ENCODE results near the gene USP25.

The USP25 gene

DNA sequence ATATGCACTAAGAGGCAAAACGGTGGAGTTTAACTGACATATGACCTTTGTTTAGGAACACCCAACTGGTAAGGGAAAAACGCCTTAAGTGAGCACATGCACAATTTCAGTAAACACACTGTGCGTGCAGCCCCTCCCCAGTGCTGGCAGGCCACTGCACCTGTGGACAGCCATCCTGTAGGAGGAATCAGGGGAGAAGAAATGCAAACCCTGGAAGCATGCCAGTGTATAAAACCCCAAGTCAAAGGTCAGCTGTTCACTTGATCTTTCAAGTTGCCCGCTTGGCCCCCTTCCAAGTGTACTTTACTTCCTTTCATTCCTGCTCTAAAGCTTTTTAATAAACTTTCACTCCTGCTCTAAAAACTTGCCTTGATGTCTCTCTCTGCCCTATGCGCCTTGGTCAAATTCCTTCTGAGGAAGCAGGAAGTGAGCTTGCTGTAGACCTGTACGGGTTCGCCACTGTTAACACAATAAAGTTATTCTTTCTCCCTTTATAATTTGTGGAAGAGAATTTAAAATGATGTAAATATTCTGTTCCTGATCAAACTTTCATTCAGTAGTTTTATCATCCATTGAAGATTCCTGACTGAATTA, 31.8 kb downstream of the USP25 start:
- CTCF ChIA-PET, result no interaction called here
- TF ChIP-seq L3MBTL2 (conservative IDR thresholded peaks at IDR 0.05), result no peak
- TF ChIP-seq ZNF384 (IDR thresholded peaks at IDR 0.05), result no peak
- TF ChIP-seq FOXM1 (IDR thresholded peaks at IDR 0.05; ENCODE audit: borderline replicate concordance), result no peak
- TF ChIP-seq LEF1 (IDR thresholded peaks at IDR 0.05; ENCODE audit: borderline replicate concordance), result no peak
- TF ChIP-seq SUZ12 (IDR thresholded peaks at IDR 0.05), result no peak
- no peak for DNase-seq (ENCODE audit: extremely low spot score)
- POLR2A ChIA-PET, result interaction anchor here (1.1 kb wide), 1 partner anchor 31 kb away, joined by 3 read pairs; no protein-coding TSS in a partner anchor

DNA sequence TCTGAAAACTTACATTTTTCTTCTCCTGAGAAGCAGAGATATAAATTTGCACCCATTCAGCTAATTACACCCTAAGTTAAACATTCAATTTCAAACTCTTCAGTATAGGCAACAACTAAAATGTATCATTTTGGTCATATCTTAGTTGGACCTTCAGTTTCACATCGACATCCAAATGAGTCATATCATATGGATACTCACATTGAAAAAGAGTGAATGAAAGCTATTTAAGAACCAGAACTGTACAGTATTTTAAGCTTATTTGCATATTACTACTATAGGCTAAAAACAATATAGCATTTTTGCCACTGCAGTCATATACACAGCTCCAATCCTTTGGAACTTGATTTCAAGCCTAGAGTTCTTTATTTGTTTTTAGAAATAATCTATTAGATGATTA, 33.6 kb downstream of the USP25 start:
- ChIA-PET POLR2A (interaction anchor here (1.0 kb wide), 1 partner anchor 33 kb away, joined by 3 read pairs; the partner anchor contains the start of gene USP25), CTCF (no interaction called here)
- TF ChIP-seq HDGF (IDR thresholded peaks at IDR 0.05; ENCODE audit: borderline replicate concordance) (no peak), CTBP1 (IDR thresholded peaks at IDR 0.05; ENCODE audit: borderline replicate concordance) (no peak), FOXK2 (IDR thresholded peaks at IDR 0.05) (no peak), NFRKB (IDR thresholded peaks at IDR 0.05) (no peak)
- TF ChIP-seq, protein P1, sequence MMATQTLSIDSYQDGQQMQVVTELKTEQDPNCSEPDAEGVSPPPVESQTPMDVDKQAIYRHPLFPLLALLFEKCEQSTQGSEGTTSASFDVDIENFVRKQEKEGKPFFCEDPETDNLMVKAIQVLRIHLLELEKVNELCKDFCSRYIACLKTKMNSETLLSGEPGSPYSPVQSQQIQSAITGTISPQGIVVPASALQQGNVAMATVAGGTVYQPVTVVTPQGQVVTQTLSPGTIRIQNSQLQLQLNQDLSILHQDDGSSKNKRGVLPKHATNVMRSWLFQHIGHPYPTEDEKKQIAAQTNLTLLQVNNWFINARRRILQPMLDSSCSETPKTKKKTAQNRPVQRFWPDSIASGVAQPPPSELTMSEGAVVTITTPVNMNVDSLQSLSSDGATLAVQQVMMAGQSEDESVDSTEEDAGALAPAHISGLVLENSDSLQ (IDR thresholded peaks at IDR 0.05), result no peak
- no peak for DNase-seq (ENCODE audit: extremely low spot score)

DNA sequence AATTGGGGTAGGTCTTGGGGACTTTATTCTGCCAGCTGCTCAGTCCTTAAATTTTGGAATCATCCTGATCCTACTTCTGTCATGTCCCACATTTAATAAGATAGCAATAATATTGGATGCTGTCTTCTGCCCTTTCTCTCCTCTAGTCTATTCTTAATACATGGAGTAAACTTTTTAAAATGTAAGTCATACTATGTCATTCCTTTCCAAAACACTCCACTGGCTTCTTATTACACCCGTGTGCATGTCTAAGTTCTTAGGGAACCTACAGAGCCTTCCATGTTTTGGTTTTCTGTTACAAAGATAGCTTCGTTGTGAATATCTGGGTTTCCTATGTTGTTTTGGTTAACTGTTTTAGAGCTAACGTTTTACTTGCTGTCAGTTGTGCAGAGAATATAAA, 35.1 kb downstream of the USP25 start:
- DNase-seq (ENCODE audit: extremely low spot score), result no peak
- TF ChIP-seq SUZ12 (IDR thresholded peaks at IDR 0.05), result no peak
- no peak for TF ChIP-seq LEF1 (IDR thresholded peaks at IDR 0.05; ENCODE audit: borderline replicate concordance)
- TF ChIP-seq FOXK2 (IDR thresholded peaks at IDR 0.05), result no peak
- TF ChIP-seq ZNF384 (IDR thresholded peaks at IDR 0.05), result no peak
- TF ChIP-seq, protein P1 (IDR thresholded peaks at IDR 0.05), result no peak
- no peak for TF ChIP-seq NFRKB (IDR thresholded peaks at IDR 0.05)
- no peak for TF ChIP-seq FOXM1 (IDR thresholded peaks at IDR 0.05; ENCODE audit: borderline replicate concordance)
- no peak for TF ChIP-seq ELF4 (IDR thresholded peaks at IDR 0.05)
- no peak for TF ChIP-seq HDGF (IDR thresholded peaks at IDR 0.05; ENCODE audit: borderline replicate concordance)
- TF ChIP-seq BHLHE40 (IDR thresholded peaks at IDR 0.05; ENCODE audit: borderline replicate concordance), result no peak
- ChIA-PET POLR2A (no interaction called here), CTCF (no interaction called here)

DNA sequence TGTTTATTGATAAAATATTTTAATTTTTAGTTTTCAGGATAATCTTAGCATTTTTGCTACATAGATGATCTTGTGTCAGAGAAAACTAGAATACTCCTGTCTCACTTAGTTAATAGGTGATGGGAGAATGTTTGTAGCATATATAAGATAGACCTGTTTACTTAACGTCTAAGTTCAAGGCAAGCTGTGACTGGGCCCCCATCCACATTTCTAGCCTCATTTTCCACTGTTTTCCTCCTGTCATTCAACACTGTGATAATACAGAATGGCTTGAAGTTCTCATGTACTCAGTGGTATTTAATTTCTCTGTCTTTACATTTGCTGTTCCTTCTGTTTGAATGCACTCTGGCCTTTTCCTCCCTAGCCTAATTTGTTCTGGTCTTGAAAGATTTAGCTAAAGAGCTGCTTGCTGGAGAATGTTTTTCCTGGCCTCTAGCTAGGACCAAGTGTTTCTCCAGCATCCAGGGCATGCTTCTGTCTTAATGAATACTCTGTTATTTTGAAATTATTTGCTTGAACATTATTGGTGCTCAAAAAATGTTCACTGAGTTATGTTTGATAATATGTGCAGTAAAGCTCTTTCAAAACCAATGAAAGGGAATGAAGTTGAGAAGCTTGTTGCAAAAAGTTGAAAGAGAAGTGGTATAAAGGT, 37.3 kb downstream of the USP25 start:
- TF ChIP-seq SP1 (IDR thresholded peaks at IDR 0.05), result no peak
- no peak for TF ChIP-seq HDGF (IDR thresholded peaks at IDR 0.05; ENCODE audit: borderline replicate concordance)
- TF ChIP-seq CTBP1 (IDR thresholded peaks at IDR 0.05; ENCODE audit: borderline replicate concordance), result no peak
- no peak for TF ChIP-seq ARNT (IDR thresholded peaks at IDR 0.05)
- TF ChIP-seq SUZ12 (IDR thresholded peaks at IDR 0.05), result no peak
- ChIA-PET POLR2A (no interaction called here), CTCF (no interaction called here)
- DNase-seq (ENCODE audit: extremely low spot score), result no peak

DNA sequence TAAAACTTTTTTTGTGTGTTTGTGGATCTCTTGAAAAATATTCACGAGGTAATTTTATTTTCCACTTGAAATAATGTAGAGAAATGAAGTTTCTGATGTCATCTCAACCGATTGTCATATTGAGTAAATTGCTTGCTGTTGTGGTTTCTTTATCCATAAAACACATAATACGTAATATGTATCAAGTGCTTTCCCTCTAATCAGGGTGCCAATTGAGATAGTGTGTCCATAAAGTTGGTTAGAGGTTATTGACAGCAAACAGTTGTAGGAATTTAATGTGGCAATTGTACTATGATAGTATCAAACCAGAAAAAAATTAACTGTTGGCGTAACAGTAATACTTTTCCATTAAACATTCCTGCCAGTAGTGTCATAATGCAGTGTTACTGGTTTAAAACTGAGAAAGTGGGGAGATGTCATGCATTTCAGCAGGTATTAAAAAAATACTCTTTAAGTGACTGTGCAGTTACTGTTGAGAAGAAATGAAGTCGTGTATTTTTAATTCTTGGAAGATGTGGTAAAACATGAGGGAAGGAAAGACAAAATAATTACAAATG, 38.3 kb downstream of the USP25 start:
- ChIA-PET CTCF (no interaction called here), POLR2A (no interaction called here)
- no peak for DNase-seq (ENCODE audit: extremely low spot score)
- no peak for TF ChIP-seq FOXM1 (IDR thresholded peaks at IDR 0.05; ENCODE audit: borderline replicate concordance)
- no peak for TF ChIP-seq TARDBP (IDR thresholded peaks at IDR 0.05)
- TF ChIP-seq ZNF384 (IDR thresholded peaks at IDR 0.05), result no peak
- TF ChIP-seq ARNT (IDR thresholded peaks at IDR 0.05), result no peak
- no peak for TF ChIP-seq BHLHE40 (IDR thresholded peaks at IDR 0.05; ENCODE audit: borderline replicate concordance)
- TF ChIP-seq SP1 (IDR thresholded peaks at IDR 0.05), result no peak
- TF ChIP-seq FOXA1 (IDR thresholded peaks at IDR 0.05), result no peak
- TF ChIP-seq SUZ12 (IDR thresholded peaks at IDR 0.05), result no peak
- TF ChIP-seq, protein P1 (IDR thresholded peaks at IDR 0.05), result no peak
- no peak for TF ChIP-seq CTBP1 (IDR thresholded peaks at IDR 0.05; ENCODE audit: borderline replicate concordance)
- no peak for TF ChIP-seq FOXK2 (IDR thresholded peaks at IDR 0.05)
- TF ChIP-seq L3MBTL2 (conservative IDR thresholded peaks at IDR 0.05), result no peak
- TF ChIP-seq HDGF (IDR thresholded peaks at IDR 0.05; ENCODE audit: borderline replicate concordance), result no peak
- no peak for TF ChIP-seq ELF4 (IDR thresholded peaks at IDR 0.05)

DNA sequence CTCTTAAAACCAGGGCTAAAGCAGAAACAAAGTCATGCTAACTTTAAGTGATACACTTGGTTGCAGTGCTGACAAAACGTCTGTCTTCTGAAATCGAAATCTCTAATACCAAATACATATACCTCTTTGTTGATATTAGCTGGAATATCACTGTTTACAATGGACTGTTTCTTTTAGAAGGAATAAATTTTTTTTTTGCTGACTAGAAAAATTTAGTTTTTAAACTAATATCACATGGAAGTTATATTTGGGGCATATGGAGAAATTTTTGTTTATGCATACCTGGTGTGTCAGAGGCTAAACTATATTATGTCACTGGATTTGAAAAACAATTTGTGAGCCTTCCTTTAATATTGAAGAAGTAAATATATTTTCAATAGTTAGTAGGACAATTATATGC, 39.1 kb downstream of the USP25 start:
- no peak for DNase-seq (ENCODE audit: extremely low spot score)
- TF ChIP-seq ELF4 (IDR thresholded peaks at IDR 0.05) (no peak), HDGF (IDR thresholded peaks at IDR 0.05; ENCODE audit: borderline replicate concordance) (no peak), ZNF384 (IDR thresholded peaks at IDR 0.05) (no peak), L3MBTL2 (conservative IDR thresholded peaks at IDR 0.05) (no peak), FOXA1 (IDR thresholded peaks at IDR 0.05) (no peak), FOXM1 (IDR thresholded peaks at IDR 0.05; ENCODE audit: borderline replicate concordance) (no peak), BHLHE40 (IDR thresholded peaks at IDR 0.05; ENCODE audit: borderline replicate concordance) (no peak), CTBP1 (IDR thresholded peaks at IDR 0.05; ENCODE audit: borderline replicate concordance) (no peak), FOXK2 (IDR thresholded peaks at IDR 0.05) (no peak), ARNT (IDR thresholded peaks at IDR 0.05) (no peak), SUZ12 (IDR thresholded peaks at IDR 0.05) (no peak), SP1 (IDR thresholded peaks at IDR 0.05) (no peak)
- TF ChIP-seq, protein P1 (IDR thresholded peaks at IDR 0.05), result no peak
- CTCF ChIA-PET, result no interaction called here
- POLR2A ChIA-PET, result no interaction called here

Measured in HEK293T (cell line).